ENCODE measurements around the gene HSD17B11.
"Not testable (repeated sequence)": the region's sequence is repeated elsewhere in the genome, so short reads cannot be mapped to it uniquely, and the experiment has no call there.

Gene HSD17B11

GRCh38 chr4:87339440-87339839, 51.5 kb downstream of the HSD17B11 start:
- ATAC-seq (replicated peaks; ENCODE audit: extremely low read depth, poor library complexity, severe bottlenecking): no peak
- Mint-ChIP-seq H3K4me3 (no peak overlapping the region), H3K4me1 (peaks cover 6% of the 10 kb centered on the region), H3K27me3 (no peaks in the 10 kb centered on the region), H3K36me3 (ENCODE audit: insufficient read depth) (peaks cover 27% of the 10 kb centered on the region), H3K27ac (ENCODE audit: low read depth) (no peak overlapping the region), H3K9me3 (peaks cover 3% of the 10 kb centered on the region)
- DNase-seq (ENCODE audit: low spot score in 2 of 2): no peak

- no peaks in the 10 kb centered on the region for H3K4me1 Mint-ChIP-seq
- H3K27me3 Mint-ChIP-seq: no peaks in the 10 kb centered on the region
- peaks cover 24% of the 10 kb centered on the region for H3K36me3 Mint-ChIP-seq (ENCODE audit: insufficient read depth)
- ATAC-seq (replicated peaks; ENCODE audit: extremely low read depth, poor library complexity, severe bottlenecking): no peak
- peaks cover 16% of the 10 kb centered on the region for H3K9me3 Mint-ChIP-seq
- DNase-seq (ENCODE audit: low spot score in 2 of 2): no peak
- no peak overlapping the region for H3K27ac Mint-ChIP-seq (ENCODE audit: low read depth)
- no peak overlapping the region for H3K4me3 Mint-ChIP-seq
Measured at GRCh38 chr4:87337361-87337760, 53.6 kb downstream of the HSD17B11 start.

GRCh38 chr4:87333267-87333666, 57.7 kb downstream of the HSD17B11 start:
- no peak for DNase-seq (ENCODE audit: low spot score in 2 of 2)
- Mint-ChIP-seq H3K9me3 (peaks cover 32% of the 10 kb centered on the region), H3K4me1 (no peaks in the 10 kb centered on the region), H3K4me3 (no peak overlapping the region), H3K27me3 (no peaks in the 10 kb centered on the region), H3K27ac (ENCODE audit: low read depth) (no peak overlapping the region), H3K36me3 (ENCODE audit: insufficient read depth) (peaks cover 13% of the 10 kb centered on the region)
- no peak for ATAC-seq (replicated peaks; ENCODE audit: extremely low read depth, poor library complexity, severe bottlenecking)

- H3K27ac Mint-ChIP-seq (ENCODE audit: low read depth): no peak overlapping the region
- no peak for ATAC-seq (replicated peaks; ENCODE audit: extremely low read depth, poor library complexity, severe bottlenecking)
- H3K4me3 Mint-ChIP-seq: no peak overlapping the region
Measured at GRCh38 chr4:87330761-87331160, 60.2 kb downstream of the HSD17B11 start.

GRCh38 chr4:87327136-87327535, 63.9 kb downstream of the HSD17B11 start:
- no peak overlapping the region for H3K4me3 Mint-ChIP-seq
- no peak for ATAC-seq (replicated peaks; ENCODE audit: extremely low read depth, poor library complexity, severe bottlenecking)
- H3K4me1 Mint-ChIP-seq: no peaks in the 10 kb centered on the region
- H3K9me3 Mint-ChIP-seq: peaks cover 16% of the 10 kb centered on the region
- H3K27me3 Mint-ChIP-seq: no peaks in the 10 kb centered on the region
- H3K27ac Mint-ChIP-seq (ENCODE audit: low read depth): no peak overlapping the region
- no peak for DNase-seq (ENCODE audit: low spot score in 2 of 2)
- peaks cover 2% of the 10 kb centered on the region for H3K36me3 Mint-ChIP-seq (ENCODE audit: insufficient read depth)

More at GRCh38 chr4:87330761-87331160, 60.2 kb downstream of the HSD17B11 start:
- H3K4me1 Mint-ChIP-seq: no peaks in the 10 kb centered on the region
- no peaks in the 10 kb centered on the region for H3K36me3 Mint-ChIP-seq (ENCODE audit: insufficient read depth)
- H3K27me3 Mint-ChIP-seq: no peaks in the 10 kb centered on the region
- no peak for DNase-seq (ENCODE audit: low spot score in 2 of 2)
- H3K9me3 Mint-ChIP-seq: peaks cover 34% of the 10 kb centered on the region

- DNase-seq (ENCODE audit: low spot score in 2 of 2): no peak
- H3K27ac Mint-ChIP-seq (ENCODE audit: low read depth): no peak overlapping the region
Measured at GRCh38 chr4:87326460-87326859, 64.5 kb downstream of the HSD17B11 start.

GRCh38 chr4:87322754-87323153, 68.2 kb downstream of the HSD17B11 start, which contains the start of gene HSD17B13:
Gene HSD17B13 (minus strand): TSS chr4:87322882. CDS start chr4:87322841, 41 bp downstream.
- DNase-seq (ENCODE audit: low spot score in 2 of 2) (no peak), ATAC-seq (replicated peaks; ENCODE audit: extremely low read depth, poor library complexity, severe bottlenecking) (no peak)
- Mint-ChIP-seq H3K27ac (ENCODE audit: low read depth) (no peak within 1 kb of the TSS), H3K4me3 (no peak within 1 kb of the TSS), H3K27me3 (no peaks in the 10 kb centered on the region), H3K9me3 (no peaks in the 10 kb centered on the region), H3K4me1 (no peaks in the 10 kb centered on the region), H3K36me3 (ENCODE audit: insufficient read depth) (peaks cover 2% of the 10 kb centered on the region)

More at GRCh38 chr4:87326460-87326859, 64.5 kb downstream of the HSD17B11 start:
- peaks cover 2% of the 10 kb centered on the region for H3K36me3 Mint-ChIP-seq (ENCODE audit: insufficient read depth)
- H3K4me3 Mint-ChIP-seq: no peak overlapping the region
- peaks cover 11% of the 10 kb centered on the region for H3K9me3 Mint-ChIP-seq
- ATAC-seq (replicated peaks; ENCODE audit: extremely low read depth, poor library complexity, severe bottlenecking): no peak
- H3K4me1 Mint-ChIP-seq: no peaks in the 10 kb centered on the region
- H3K27me3 Mint-ChIP-seq: no peaks in the 10 kb centered on the region

- Mint-ChIP-seq H3K27ac (ENCODE audit: low read depth) (no peak overlapping the region), H3K4me3 (no peak overlapping the region), H3K36me3 (ENCODE audit: insufficient read depth) (peaks cover 2% of the 10 kb centered on the region), H3K27me3 (no peaks in the 10 kb centered on the region), H3K9me3 (no peaks in the 10 kb centered on the region), H3K4me1 (no peaks in the 10 kb centered on the region)
- ATAC-seq (replicated peaks; ENCODE audit: extremely low read depth, poor library complexity, severe bottlenecking): no peak
- no peak for DNase-seq (ENCODE audit: low spot score in 2 of 2)
Measured at GRCh38 chr4:87321888-87322287, 69.1 kb downstream of the HSD17B11 start.

- H3K9me3 Mint-ChIP-seq: no peaks in the 10 kb centered on the region
- H3K4me1 Mint-ChIP-seq: no peaks in the 10 kb centered on the region
- H3K4me3 Mint-ChIP-seq: no peak overlapping the region
- ATAC-seq (replicated peaks; ENCODE audit: extremely low read depth, poor library complexity, severe bottlenecking) (no peak), DNase-seq (ENCODE audit: low spot score in 2 of 2) (no peak)
- H3K27ac Mint-ChIP-seq (ENCODE audit: low read depth): no peak overlapping the region
- peaks cover 3% of the 10 kb centered on the region for H3K36me3 Mint-ChIP-seq (ENCODE audit: insufficient read depth)
- no peaks in the 10 kb centered on the region for H3K27me3 Mint-ChIP-seq
Measured at GRCh38 chr4:87317527-87317926, 73.5 kb downstream of the HSD17B11 start.

GRCh38 chr4:87316961-87317360, 74.0 kb downstream of the HSD17B11 start:
- H3K4me3 Mint-ChIP-seq: no peak overlapping the region
- no peaks in the 10 kb centered on the region for H3K9me3 Mint-ChIP-seq
- no peak for ATAC-seq (replicated peaks; ENCODE audit: extremely low read depth, poor library complexity, severe bottlenecking)
- no peak overlapping the region for H3K27ac Mint-ChIP-seq (ENCODE audit: low read depth)
- no peak for DNase-seq (ENCODE audit: low spot score in 2 of 2)
- H3K4me1 Mint-ChIP-seq: no peaks in the 10 kb centered on the region
- H3K27me3 Mint-ChIP-seq: no peaks in the 10 kb centered on the region
- H3K36me3 Mint-ChIP-seq (ENCODE audit: insufficient read depth): peaks cover 2% of the 10 kb centered on the region

GRCh38 chr4:87315000-87315399, 76.0 kb downstream of the HSD17B11 start:
- not testable (repeated sequence) for H3K4me3 Mint-ChIP-seq; ATAC-seq (replicated peaks; ENCODE audit: extremely low read depth, poor library complexity, severe bottlenecking); H3K9me3 Mint-ChIP-seq; H3K36me3 Mint-ChIP-seq (ENCODE audit: insufficient read depth); DNase-seq (ENCODE audit: low spot score in 2 of 2); H3K27ac Mint-ChIP-seq (ENCODE audit: low read depth); H3K4me1 Mint-ChIP-seq; H3K27me3 Mint-ChIP-seq

GRCh38 chr4:87313756-87314155, 77.2 kb downstream of the HSD17B11 start:
- no peaks in the 10 kb centered on the region for H3K4me1 Mint-ChIP-seq
- H3K36me3 Mint-ChIP-seq (ENCODE audit: insufficient read depth): peaks cover 2% of the 10 kb centered on the region
- H3K9me3 Mint-ChIP-seq: no peaks in the 10 kb centered on the region
- H3K27ac Mint-ChIP-seq (ENCODE audit: low read depth): no peak overlapping the region
- no peak for ATAC-seq (replicated peaks; ENCODE audit: extremely low read depth, poor library complexity, severe bottlenecking)
- no peak overlapping the region for H3K4me3 Mint-ChIP-seq
- no peak for DNase-seq (ENCODE audit: low spot score in 2 of 2)
- H3K27me3 Mint-ChIP-seq: no peaks in the 10 kb centered on the region

GRCh38 chr4:87311684-87312083, 79.3 kb downstream of the HSD17B11 start:
- DNase-seq (ENCODE audit: low spot score in 2 of 2): no peak
- ATAC-seq (replicated peaks; ENCODE audit: extremely low read depth, poor library complexity, severe bottlenecking): no peak
- no peak overlapping the region for H3K27ac Mint-ChIP-seq (ENCODE audit: low read depth)
- H3K4me3 Mint-ChIP-seq: no peak overlapping the region
- H3K4me1 Mint-ChIP-seq: no peaks in the 10 kb centered on the region
- no peaks in the 10 kb centered on the region for H3K9me3 Mint-ChIP-seq
- H3K36me3 Mint-ChIP-seq (ENCODE audit: insufficient read depth): peaks cover 2% of the 10 kb centered on the region
- H3K27me3 Mint-ChIP-seq: no peaks in the 10 kb centered on the region

Data from central memory CD8-positive, alpha-beta T cell (primary cell).